BE2C (cell line): ENCODE results near the gene PPARG.
"Not testable (repeated sequence)": the region's sequence is repeated elsewhere in the genome, so short reads cannot be mapped to it uniquely, and the experiment has no call there.

Experiments
- DNase-seq: peaks from one replicate; pipeline ENCODE4 v3.0.0-alpha.2; 2020
- H3K27me3 ChIP-seq: fragments of 250-450 bp; sonication (Bioruptor Pico); 2 replicates; pipeline ENCODE4 v1.5.1; 2020; ENCODE audit warnings: mild to moderate bottlenecking
- H3K36me3 ChIP-seq: fragments of 250-450 bp; sonication (Bioruptor Pico); 2 replicates; pipeline ENCODE4 v1.5.1; 2020; ENCODE audit warnings: mild to moderate bottlenecking
- H3K4me1 ChIP-seq: fragments of 250-450 bp; sonication (Bioruptor Pico); 2 replicates; pipeline ENCODE4 v1.5.1; 2020
- H3K4me3 ChIP-seq: 2 replicates; pipeline ENCODE4 v1.5.1; 2011; ENCODE audit warnings: low read depth, low read length
- H3K9me3 ChIP-seq: fragments of 250-450 bp; sonication (Bioruptor Pico); 2 replicates; pipeline ENCODE4 v1.5.1; 2020
- CTCF ChIP-seq: IDR thresholded peaks from 2 replicates; pipeline ENCODE4 v1.5.1; 2012; ENCODE audit warnings: mild to moderate bottlenecking, low read depth, low read length

The PPARG gene

GRCh38 chr3:12375572-12375971, 86.7 kb downstream of the PPARG start:
- H3K36me3 ChIP-seq: no peaks in the 10 kb centered on the region

DNA sequence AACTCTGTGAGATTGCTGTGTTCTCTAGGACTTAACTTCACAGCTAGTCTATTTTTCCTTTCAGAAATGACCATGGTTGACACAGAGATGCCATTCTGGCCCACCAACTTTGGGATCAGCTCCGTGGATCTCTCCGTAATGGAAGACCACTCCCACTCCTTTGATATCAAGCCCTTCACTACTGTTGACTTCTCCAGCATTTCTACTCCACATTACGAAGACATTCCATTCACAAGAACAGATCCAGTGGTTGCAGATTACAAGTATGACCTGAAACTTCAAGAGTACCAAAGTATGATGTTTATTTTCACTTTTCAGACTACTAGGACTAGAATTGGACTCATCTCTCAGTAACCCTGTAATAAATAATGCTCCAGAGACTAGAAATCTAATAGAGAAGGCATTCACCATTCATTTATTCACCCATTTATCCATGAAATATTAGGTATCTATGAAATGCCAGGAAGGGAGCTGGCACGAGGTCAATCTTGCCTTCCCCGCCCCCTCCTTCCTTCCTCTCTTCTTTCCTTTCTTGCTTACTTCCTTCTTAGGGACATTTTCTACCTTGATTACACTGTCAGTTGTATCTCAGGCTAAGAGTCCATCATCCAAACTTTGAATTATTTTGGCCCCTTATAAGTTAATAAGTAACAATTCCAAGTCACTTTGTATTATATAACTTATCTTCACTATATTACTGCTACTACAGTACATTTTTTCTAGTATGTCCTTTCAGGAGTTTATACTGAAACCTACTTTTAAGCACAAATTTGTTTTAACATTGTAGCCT, 91.0 kb downstream of the PPARG start:
- Histone ChIP-seq H3K4me3 (no peak overlapping the region), H3K4me1 (no peaks in the 10 kb centered on the region), H3K27me3 (no peaks in the 10 kb centered on the region), H3K9me3 (no peaks in the 10 kb centered on the region), H3K36me3 (no peaks in the 10 kb centered on the region)
- no peak for DNase-seq
- TF ChIP-seq CTCF: no peak

More at GRCh38 chr3:12375572-12375971, 86.7 kb downstream of the PPARG start:
- no peaks in the 10 kb centered on the region for H3K27me3 ChIP-seq
- H3K9me3 ChIP-seq: no peaks in the 10 kb centered on the region
- H3K4me3 ChIP-seq: no peak overlapping the region
- TF ChIP-seq CTCF: no peak
- no peaks in the 10 kb centered on the region for H3K4me1 ChIP-seq
- no peak for DNase-seq

DNA sequence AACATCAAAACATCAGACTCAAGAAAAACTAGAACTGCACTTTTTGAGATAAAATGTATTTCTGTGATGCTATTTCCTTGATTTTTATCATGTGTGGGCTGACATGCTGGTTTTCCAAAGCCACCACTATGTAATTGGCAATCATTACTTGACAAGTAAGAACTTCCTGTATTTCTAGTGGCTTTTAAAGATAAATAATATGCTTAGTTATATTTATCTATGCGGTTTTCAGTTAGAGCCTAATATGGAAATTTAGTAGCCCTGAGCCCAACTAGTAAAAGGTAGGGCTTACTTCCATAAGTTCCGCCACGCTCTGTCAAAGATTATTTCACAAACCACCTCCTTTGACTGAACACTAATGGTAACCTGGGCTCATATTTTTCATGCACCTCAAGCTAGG, 91.6 kb downstream of the PPARG start:
- DNase-seq: no peak
- Histone ChIP-seq H3K9me3 (no peaks in the 10 kb centered on the region), H3K36me3 (no peaks in the 10 kb centered on the region), H3K4me3 (no peak overlapping the region), H3K27me3 (no peaks in the 10 kb centered on the region), H3K4me1 (no peaks in the 10 kb centered on the region)
- TF ChIP-seq CTCF: no peak

DNA sequence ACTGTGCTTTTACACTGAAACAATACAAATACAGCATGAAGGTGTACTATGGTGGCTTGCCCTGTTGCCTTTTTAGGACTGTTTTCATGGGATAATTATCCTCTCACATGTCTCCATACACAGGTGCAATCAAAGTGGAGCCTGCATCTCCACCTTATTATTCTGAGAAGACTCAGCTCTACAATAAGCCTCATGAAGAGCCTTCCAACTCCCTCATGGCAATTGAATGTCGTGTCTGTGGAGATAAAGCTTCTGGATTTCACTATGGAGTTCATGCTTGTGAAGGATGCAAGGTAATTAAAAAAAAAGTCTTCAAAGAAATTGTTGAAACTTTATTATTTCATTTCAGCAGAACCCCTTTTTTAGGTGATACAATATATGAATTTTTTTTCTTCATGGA, 92.3 kb downstream of the PPARG start:
- Histone ChIP-seq H3K9me3 (no peaks in the 10 kb centered on the region), H3K4me1 (no peaks in the 10 kb centered on the region), H3K4me3 (no peak overlapping the region), H3K27me3 (no peaks in the 10 kb centered on the region), H3K36me3 (no peaks in the 10 kb centered on the region)
- DNase-seq: no peak
- TF ChIP-seq CTCF: no peak

DNA sequence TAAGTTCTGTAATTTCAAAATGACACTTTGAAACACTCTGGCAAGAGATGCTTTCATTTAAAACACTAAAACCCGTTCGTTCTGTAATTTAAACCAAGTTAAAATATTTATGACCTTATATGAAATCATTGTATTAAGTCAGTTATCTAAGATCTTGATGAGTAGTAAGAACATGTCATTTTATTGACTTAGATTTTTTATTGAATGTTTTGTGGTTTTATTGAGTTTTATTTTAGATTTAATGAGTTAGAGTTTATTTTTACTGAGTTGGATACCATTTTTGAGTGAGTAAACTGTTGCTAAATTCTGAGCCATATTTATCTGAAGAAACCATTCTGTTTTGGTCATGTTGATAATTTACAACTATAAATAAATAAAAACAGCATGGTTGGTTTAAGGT, 94.3 kb downstream of the PPARG start:
- no peak for DNase-seq
- Histone ChIP-seq H3K4me1 (no peaks in the 10 kb centered on the region), H3K36me3 (no peaks in the 10 kb centered on the region), H3K27me3 (no peaks in the 10 kb centered on the region), H3K9me3 (no peaks in the 10 kb centered on the region), H3K4me3 (no peak overlapping the region)
- no peak for TF ChIP-seq CTCF

GRCh38 chr3:12384451-12385233, 95.8 kb downstream of the PPARG start:
- no peaks in the 10 kb centered on the region for H3K4me1 ChIP-seq
- no peaks in the 10 kb centered on the region for H3K27me3 ChIP-seq
- no peak for DNase-seq
- no peaks in the 10 kb centered on the region for H3K9me3 ChIP-seq
- TF ChIP-seq CTCF: no peak
- no peak overlapping the region for H3K4me3 ChIP-seq
- H3K36me3 ChIP-seq: no peaks in the 10 kb centered on the region

- not testable (repeated sequence) for H3K27me3 ChIP-seq, H3K9me3 ChIP-seq, DNase-seq, H3K36me3 ChIP-seq, H3K4me3 ChIP-seq, H3K4me1 ChIP-seq
These were observed 97.8 kb downstream of the PPARG start for GRCh38 chr3:12386514-12387291.
